Measurements from ENCODE around the gene FAM221A. TPM values are rescaled to one million over a fixed set of nuclear protein-coding genes. Genes with fewer than 3 reads are reported as not detected.

Gene FAM221A
- total RNA-seq, 2 donors from 2014 or later, result 11.1 to 18.5 TPM

DNA sequence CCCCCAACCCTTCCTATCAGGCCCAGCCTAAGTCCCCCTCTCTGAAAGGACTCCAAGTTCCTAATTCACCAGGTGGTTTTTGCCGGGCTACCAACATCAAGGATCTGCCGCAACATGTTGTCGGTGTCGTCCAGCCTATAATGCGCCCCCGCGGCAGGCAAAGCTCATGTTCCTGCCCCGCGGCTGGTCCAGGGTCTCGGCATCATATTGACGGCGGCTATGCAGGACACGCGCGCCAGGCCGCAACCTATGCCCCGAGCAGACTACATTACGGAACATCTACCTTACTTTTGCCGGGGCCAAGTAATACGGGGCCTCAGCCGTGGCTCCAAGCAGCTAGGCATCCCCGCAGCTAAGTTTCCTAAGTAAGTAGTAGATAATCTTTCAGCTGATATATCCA is 24.6 kb upstream of the FAM221A start:
- TF ChIP-seq, protein P1, sequence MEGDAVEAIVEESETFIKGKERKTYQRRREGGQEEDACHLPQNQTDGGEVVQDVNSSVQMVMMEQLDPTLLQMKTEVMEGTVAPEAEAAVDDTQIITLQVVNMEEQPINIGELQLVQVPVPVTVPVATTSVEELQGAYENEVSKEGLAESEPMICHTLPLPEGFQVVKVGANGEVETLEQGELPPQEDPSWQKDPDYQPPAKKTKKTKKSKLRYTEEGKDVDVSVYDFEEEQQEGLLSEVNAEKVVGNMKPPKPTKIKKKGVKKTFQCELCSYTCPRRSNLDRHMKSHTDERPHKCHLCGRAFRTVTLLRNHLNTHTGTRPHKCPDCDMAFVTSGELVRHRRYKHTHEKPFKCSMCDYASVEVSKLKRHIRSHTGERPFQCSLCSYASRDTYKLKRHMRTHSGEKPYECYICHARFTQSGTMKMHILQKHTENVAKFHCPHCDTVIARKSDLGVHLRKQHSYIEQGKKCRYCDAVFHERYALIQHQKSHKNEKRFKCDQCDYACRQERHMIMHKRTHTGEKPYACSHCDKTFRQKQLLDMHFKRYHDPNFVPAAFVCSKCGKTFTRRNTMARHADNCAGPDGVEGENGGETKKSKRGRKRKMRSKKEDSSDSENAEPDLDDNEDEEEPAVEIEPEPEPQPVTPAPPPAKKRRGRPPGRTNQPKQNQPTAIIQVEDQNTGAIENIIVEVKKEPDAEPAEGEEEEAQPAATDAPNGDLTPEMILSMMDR (IDR thresholded peaks at IDR 0.05), result no peak
- Histone ChIP-seq H3K9ac (ENCODE audit: low read depth in 2 of 2, low read length in 2 of 2) (no peak overlapping the region), H3K4me3 (no peak overlapping the region), H3K9me3 (peaks cover 6% of the 10 kb centered on the region), H3K4me1 (no peaks in the 10 kb centered on the region), H3K36me3 (no peaks in the 10 kb centered on the region), H3K27ac (no peak overlapping the region), H3K27me3 (no peaks in the 10 kb centered on the region)
- DNase-seq, result no peak
- intact Hi-C loops (cut with DNase I), result loop anchor here (10.0 kb wide), 1 partner anchor 59 kb away; the partner anchor contains the start of gene STK31

DNA sequence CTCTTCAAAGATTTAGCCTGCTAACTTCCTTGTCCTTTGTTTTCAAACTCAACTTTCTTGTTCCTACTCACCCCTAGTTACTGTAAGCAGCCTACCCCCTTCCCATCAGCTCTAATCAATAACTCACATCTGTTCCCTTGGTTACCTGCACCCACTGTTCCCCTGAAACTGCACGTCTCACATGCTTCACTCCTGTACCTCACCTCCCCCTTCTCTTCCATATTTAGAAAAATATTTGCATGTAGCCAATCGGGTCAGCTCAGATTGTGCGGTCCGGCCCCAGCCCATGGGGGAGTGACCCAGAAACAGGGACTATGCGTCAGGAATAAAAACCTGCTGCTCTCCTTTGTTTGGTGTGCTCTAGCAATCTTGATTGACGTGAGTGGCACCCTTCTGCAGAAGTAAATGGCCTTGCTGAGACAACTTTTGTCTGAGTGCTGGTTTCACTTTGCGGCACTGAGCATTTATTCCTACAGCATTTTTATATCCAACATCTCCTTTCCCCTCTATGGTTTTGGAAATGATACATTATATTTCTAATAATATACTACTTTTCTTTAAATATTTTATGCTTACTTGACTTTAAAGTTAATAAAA is 21.1 kb upstream of the FAM221A start:
- TF ChIP-seq, protein P1 (IDR thresholded peaks at IDR 0.05), result no peak
- H3K4me3 ChIP-seq, result no peak overlapping the region
- H3K36me3 ChIP-seq, result no peaks in the 10 kb centered on the region
- H3K27ac ChIP-seq, result no peak overlapping the region
- DNase-seq, result no peak
- intact Hi-C loops (cut with DNase I), result loop anchor here (10.0 kb wide), 1 partner anchor 56 kb away; the partner anchor contains the start of gene STK31
- H3K27me3 ChIP-seq, result no peaks in the 10 kb centered on the region
- peaks cover 4% of the 10 kb centered on the region for H3K9me3 ChIP-seq
- no peak overlapping the region for H3K9ac ChIP-seq (ENCODE audit: low read depth in 2 of 2, low read length in 2 of 2)
- H3K4me1 ChIP-seq, result no peaks in the 10 kb centered on the region

DNA sequence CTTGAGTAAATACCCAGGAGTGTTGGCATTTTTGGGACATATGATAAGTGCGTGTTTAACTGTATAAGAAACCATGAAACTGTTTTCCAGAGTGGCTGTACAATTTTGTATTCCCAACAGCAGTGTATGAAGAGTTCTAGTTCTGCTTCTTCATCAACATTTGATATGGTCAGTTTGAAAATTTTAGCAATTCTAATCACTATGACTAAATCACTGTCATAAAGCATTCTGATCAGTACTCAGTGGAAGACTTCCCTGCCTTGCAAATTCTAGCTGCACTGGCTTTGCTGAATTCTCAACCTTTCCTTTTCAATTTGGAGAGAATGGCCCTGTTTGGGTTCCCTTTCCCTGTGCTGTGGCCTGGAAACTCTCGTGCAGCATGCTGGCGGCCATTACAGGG is 18.6 kb upstream of the FAM221A start:
- Histone ChIP-seq H3K36me3 (no peaks in the 10 kb centered on the region), H3K9ac (ENCODE audit: low read depth in 2 of 2, low read length in 2 of 2) (no peak overlapping the region), H3K9me3 (no peaks in the 10 kb centered on the region), H3K4me3 (no peak overlapping the region), H3K4me1 (no peaks in the 10 kb centered on the region), H3K27ac (no peak overlapping the region), H3K27me3 (no peaks in the 10 kb centered on the region)
- DNase-seq, result no peak
- TF ChIP-seq, protein P1 (IDR thresholded peaks at IDR 0.05), result no peak
- intact Hi-C loops (cut with DNase I), result no loop called here

DNA sequence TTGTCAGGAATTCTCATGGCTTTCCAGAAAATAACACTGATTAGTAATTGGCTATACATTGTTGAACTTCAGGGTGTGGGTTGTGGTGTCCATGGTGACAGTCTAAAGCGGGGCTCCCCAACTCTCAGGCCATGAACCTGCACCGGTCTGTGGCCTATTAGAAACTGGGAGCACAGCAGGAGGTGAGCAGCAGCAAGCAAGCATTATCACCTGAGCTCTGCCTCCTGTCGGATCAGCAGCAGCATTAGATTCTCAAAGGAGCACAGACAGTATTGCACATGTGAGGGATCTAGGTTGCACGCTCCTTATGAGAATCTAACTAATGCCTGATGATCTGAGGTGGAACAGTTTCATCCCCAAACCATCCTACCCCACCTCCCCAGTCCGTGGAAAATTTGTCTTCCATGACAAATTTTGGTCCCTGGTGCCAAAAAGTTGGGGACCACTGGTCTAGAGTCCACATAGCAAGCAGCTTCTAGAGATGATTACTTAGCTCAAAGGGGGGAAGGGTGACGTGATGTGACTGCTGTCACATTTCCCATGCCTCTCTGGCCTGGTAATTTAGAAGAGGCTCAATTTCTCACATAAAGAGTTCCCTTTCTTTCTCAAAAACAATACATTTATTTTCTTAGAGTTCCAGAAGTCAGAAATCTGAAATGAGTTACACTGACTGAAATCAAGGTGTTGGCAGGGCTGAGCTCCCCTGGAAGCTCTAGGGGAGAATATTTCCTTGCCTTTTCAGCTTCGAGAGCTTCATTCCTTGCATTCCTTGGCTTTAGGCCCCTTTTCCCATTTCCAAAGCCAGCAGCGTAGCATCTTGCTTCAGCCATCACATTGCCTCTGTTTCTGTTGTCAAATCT is 17.6 kb upstream of the FAM221A start:
- intact Hi-C loops (cut with DNase I), result no loop called here
- Histone ChIP-seq H3K9ac (ENCODE audit: low read depth in 2 of 2, low read length in 2 of 2) (no peak overlapping the region), H3K36me3 (no peaks in the 10 kb centered on the region), H3K4me3 (no peak overlapping the region), H3K27me3 (no peaks in the 10 kb centered on the region), H3K9me3 (no peaks in the 10 kb centered on the region), H3K27ac (no peak overlapping the region), H3K4me1 (no peaks in the 10 kb centered on the region)
- DNase-seq, result no peak
- TF ChIP-seq, protein P1 (IDR thresholded peaks at IDR 0.05), result no peak

DNA sequence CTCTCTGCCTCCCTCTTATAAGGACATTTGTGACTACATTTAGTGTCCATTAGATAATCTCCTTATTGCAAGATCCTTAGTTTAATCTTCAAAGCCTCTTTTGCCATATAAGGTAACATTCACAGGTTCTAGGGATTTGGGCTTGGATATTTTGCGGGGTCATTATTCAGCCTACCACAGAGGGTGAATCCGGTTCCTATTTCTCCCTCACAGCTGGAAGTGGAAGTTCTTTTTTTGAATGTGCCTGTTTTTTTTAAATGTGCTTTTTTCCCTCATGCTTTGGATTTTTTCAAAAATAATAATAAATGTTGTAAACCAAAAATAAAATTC is 17.1 kb upstream of the FAM221A start:
- Histone ChIP-seq H3K9me3 (no peaks in the 10 kb centered on the region), H3K36me3 (no peaks in the 10 kb centered on the region), H3K4me3 (no peak overlapping the region), H3K27ac (no peak overlapping the region), H3K4me1 (no peaks in the 10 kb centered on the region), H3K9ac (ENCODE audit: low read depth in 2 of 2, low read length in 2 of 2) (no peak overlapping the region), H3K27me3 (no peaks in the 10 kb centered on the region)
- TF ChIP-seq, protein P1 (IDR thresholded peaks at IDR 0.05), result no peak
- intact Hi-C loops (cut with DNase I), result no loop called here
- DNase-seq, result no peak

All from colonic mucosa (tissue), 4 donors.